Measurements from ENCODE around the gene QARS1. TPM values are rescaled to one million over a fixed set of nuclear protein-coding genes. Genes with fewer than 3 reads are reported as not detected.

The QARS1 gene
- total and polyA plus RNA-seq, 10 of the 15 experiments (the other 5 are each of a cell fraction or from before 2014, with no cell fraction given), result 168 to 476 (median 318) TPM

DNA sequence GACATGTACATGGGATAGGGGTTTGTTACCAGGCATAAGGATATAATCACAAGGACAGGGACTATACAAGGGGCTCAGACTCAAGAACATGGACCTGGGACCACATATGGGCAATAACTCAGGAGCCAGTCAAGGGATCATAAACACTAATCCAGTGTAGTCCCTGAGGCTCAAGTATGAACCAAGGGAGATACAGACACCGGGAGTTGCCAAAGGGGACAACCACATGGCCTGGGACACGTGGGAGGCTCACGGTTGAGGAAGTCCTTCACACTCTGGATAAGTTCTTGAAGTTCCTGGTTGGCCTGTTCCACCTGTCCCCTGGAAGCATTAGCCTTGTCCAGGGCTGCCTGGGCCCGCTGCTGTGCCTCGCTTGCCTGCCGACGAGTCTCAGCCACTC is 17.9 kb upstream of the QARS1 start:
- H3K27ac ChIP-seq (ENCODE audit: control insufficient read depth, insufficient read depth), result no peak overlapping the region
- 97% methylated on average over 7 of the region's 7 CpGs for WGBS (ENCODE audit: insufficient coverage, insufficient replicate concordance, low lambda C conversion rate, missing lambda C conversion rate)
- no peak for FAIRE-seq
- no peaks in the 10 kb centered on the region for H3K9me3 ChIP-seq (replicated peaks; ENCODE audit: control insufficient read depth, insufficient read depth, low read length)
- CTCF ChIA-PET, result interaction anchor here (2.3 kb wide), 1 partner anchor 135 kb away, joined by 10 read pairs; no protein-coding TSS in a partner anchor
- no peaks in the 10 kb centered on the region for H4K20me1 ChIP-seq (ENCODE audit: control insufficient read depth, insufficient read depth)
- ATAC-seq, result no peak
- POLR2A ChIA-PET, result interaction anchor here (2.2 kb wide), 1 partner anchor 133 kb away, joined by 13 read pairs; the partner anchor contains the start of gene P4HTM
- H3K4me3 ChIP-seq, result no peak overlapping the region
- DNase-seq (ENCODE audit: low read depth, low spot score), result no peak
- RAD21 ChIA-PET (ENCODE audit: unreplicated experiment), result no interaction called here
- H3K79me2 ChIP-seq (ENCODE audit: control insufficient read depth, insufficient read depth, low read length), result peaks cover 15% of the 10 kb centered on the region
- no TSS peak for BruUV-seq (replicated peaks)
- TF ChIP-seq NFYB (IDR thresholded peaks at IDR 0.05; ENCODE audit: insufficient read depth, low read depth, low read length) (no peak), TARDBP (IDR thresholded peaks at IDR 0.05; ENCODE audit: borderline replicate concordance) (no peak)
- TF ChIP-seq, protein P1, sequence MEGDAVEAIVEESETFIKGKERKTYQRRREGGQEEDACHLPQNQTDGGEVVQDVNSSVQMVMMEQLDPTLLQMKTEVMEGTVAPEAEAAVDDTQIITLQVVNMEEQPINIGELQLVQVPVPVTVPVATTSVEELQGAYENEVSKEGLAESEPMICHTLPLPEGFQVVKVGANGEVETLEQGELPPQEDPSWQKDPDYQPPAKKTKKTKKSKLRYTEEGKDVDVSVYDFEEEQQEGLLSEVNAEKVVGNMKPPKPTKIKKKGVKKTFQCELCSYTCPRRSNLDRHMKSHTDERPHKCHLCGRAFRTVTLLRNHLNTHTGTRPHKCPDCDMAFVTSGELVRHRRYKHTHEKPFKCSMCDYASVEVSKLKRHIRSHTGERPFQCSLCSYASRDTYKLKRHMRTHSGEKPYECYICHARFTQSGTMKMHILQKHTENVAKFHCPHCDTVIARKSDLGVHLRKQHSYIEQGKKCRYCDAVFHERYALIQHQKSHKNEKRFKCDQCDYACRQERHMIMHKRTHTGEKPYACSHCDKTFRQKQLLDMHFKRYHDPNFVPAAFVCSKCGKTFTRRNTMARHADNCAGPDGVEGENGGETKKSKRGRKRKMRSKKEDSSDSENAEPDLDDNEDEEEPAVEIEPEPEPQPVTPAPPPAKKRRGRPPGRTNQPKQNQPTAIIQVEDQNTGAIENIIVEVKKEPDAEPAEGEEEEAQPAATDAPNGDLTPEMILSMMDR (IDR thresholded peaks at IDR 0.05 in 2 of 3, conservative IDR thresholded peaks at IDR 0.05 in 1 of 3; ENCODE audit: control insufficient read depth in 2 of 3, extremely low read depth in 1 of 3, insufficient read depth in 1 of 3, low read depth in 3 of 3, low read length in 3 of 3), result no peak
- H2AFZ ChIP-seq (ENCODE audit: control insufficient read depth, low read depth, low read length), result no peak overlapping the region
- SMC1A ChIA-PET (ENCODE audit: uncharacterized antibody, unreplicated experiment), result no interaction called here
- H3K27me3 ChIP-seq (replicated peaks in 1 of 2; ENCODE audit: control insufficient read depth in 2 of 2, insufficient read depth in 2 of 2, low read length in 1 of 2), result no peaks in the 10 kb centered on the region
- no peak overlapping the region for H3K4me2 ChIP-seq (ENCODE audit: control insufficient read depth, insufficient read depth)
- H3K4me1 ChIP-seq (ENCODE audit: control insufficient read depth, insufficient read depth, low read length), result peaks cover 10% of the 10 kb centered on the region
- H3K36me3 ChIP-seq (ENCODE audit: control insufficient read depth in 2 of 2, insufficient read depth in 2 of 2, low read length in 1 of 2), result peaks cover 4% of the 10 kb centered on the region in 2 experiments; a peak in 3 of 4 replicates
- no peak overlapping the region for H3K9ac ChIP-seq (ENCODE audit: control insufficient read depth, insufficient read depth, low read length)
- intact Hi-C loops (cut with micrococcal nuclease; ENCODE audit: unreplicated experiment) (no loop called here), in situ Hi-C loops (cut with MboI) (no loop called here)

DNA sequence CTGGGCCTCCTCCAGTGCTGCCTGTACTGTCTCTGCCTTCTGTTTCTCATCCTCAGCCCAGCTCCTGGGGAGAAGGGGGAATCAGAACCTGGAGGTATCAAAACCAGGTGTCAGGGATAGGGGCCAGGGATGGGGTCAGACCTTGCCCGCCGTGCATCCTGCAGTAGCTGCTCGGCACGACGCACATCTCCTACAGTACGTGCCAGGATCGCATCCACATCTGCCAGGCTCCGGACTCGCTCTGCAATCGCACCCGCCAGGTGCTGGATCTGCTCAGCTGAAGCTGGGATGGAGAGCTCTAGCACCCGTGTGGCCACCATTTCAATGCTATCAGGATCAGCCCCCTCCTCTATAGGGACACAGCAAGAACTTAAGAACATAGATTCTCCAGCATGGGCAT is 17.5 kb upstream of the QARS1 start:
- no TSS peak for BruUV-seq (replicated peaks)
- Histone ChIP-seq H3K4me3 (no peak overlapping the region), H3K4me1 (ENCODE audit: control insufficient read depth, insufficient read depth, low read length) (peaks cover 10% of the 10 kb centered on the region), H3K9ac (ENCODE audit: control insufficient read depth, insufficient read depth, low read length) (no peak overlapping the region), H3K9me3 (replicated peaks; ENCODE audit: control insufficient read depth, insufficient read depth, low read length) (no peaks in the 10 kb centered on the region), H3K36me3 (ENCODE audit: control insufficient read depth in 2 of 2, insufficient read depth in 2 of 2, low read length in 1 of 2) (peaks cover 8% of the 10 kb centered on the region in 2 experiments; a peak in 3 of 4 replicates), H3K27me3 (replicated peaks in 1 of 2; ENCODE audit: control insufficient read depth in 2 of 2, insufficient read depth in 2 of 2, low read length in 1 of 2) (no peaks in the 10 kb centered on the region), H3K4me2 (ENCODE audit: control insufficient read depth, insufficient read depth) (no peak overlapping the region), H2AFZ (ENCODE audit: control insufficient read depth, low read depth, low read length) (no peak overlapping the region), H3K79me2 (ENCODE audit: control insufficient read depth, insufficient read depth, low read length) (peaks cover 15% of the 10 kb centered on the region), H4K20me1 (ENCODE audit: control insufficient read depth, insufficient read depth) (no peaks in the 10 kb centered on the region), H3K27ac (ENCODE audit: control insufficient read depth, insufficient read depth) (no peak overlapping the region)
- ChIA-PET CTCF (interaction anchor here (1.2 to 2.3 kb wide), 2 partner anchors 134 to 382 kb away, joined by 3 to 10 read pairs; no protein-coding TSS in a partner anchor), POLR2A (interaction anchor here (0.7 to 2.6 kb wide), 5 partner anchors 16 to 423 kb away, joined by 3 to 15 read pairs (median 10); partner anchors contain the start of genes P4HTM, QRICH1 and WDR6), RAD21 (ENCODE audit: unreplicated experiment) (interaction anchor here (1.5 kb wide), 1 partner anchor 327 kb away, joined by 3 read pairs; no protein-coding TSS in a partner anchor), SMC1A (ENCODE audit: uncharacterized antibody, unreplicated experiment) (interaction anchor here (2.3 kb wide), 1 partner anchor 29 kb away, joined by 14 read pairs; the partner anchor contains the start of gene QRICH1)
- ATAC-seq (no peak), FAIRE-seq (no peak), DNase-seq (ENCODE audit: low read depth, low spot score) (no peak)
- in situ Hi-C loops (cut with MboI) (no loop called here), intact Hi-C loops (cut with micrococcal nuclease; ENCODE audit: unreplicated experiment) (no loop called here)
- WGBS (ENCODE audit: insufficient coverage, insufficient replicate concordance, low lambda C conversion rate, missing lambda C conversion rate), result 98% methylated on average over 12 of the region's 12 CpGs
- TF ChIP-seq FOXK2 (IDR thresholded peaks at IDR 0.05) (no peak), ZNF687 (IDR thresholded peaks at IDR 0.05) (no peak), KLF5 (IDR thresholded peaks at IDR 0.05; ENCODE audit: partially characterized antibody) (no peak), ZNF207 (IDR thresholded peaks at IDR 0.05; ENCODE audit: borderline replicate concordance) (no peak)
